Retinal pigment epithelial cell (primary cell): ENCODE measurements around the gene MROH9.

Experiments used
- DNase-seq: peaks from one replicate; pipeline ENCODE4 v3.0.0-alpha.2; 2010; ENCODE audit warnings: low read depth
- H3K4me3 ChIP-seq: 2 replicates; pipeline ENCODE4 v1.5.1; 2011; ENCODE audit warnings: mild to moderate bottlenecking, low read length, control low read depth, moderate library complexity
- TF ChIP-seq, protein P1 (sequence below): conservative IDR thresholded peaks from 2 replicates; pipeline ENCODE4 v1.5.1; 2011; ENCODE audit warnings: low read depth, low read length, control low read depth, inconsistent platforms

MROH9 gene

DNA sequence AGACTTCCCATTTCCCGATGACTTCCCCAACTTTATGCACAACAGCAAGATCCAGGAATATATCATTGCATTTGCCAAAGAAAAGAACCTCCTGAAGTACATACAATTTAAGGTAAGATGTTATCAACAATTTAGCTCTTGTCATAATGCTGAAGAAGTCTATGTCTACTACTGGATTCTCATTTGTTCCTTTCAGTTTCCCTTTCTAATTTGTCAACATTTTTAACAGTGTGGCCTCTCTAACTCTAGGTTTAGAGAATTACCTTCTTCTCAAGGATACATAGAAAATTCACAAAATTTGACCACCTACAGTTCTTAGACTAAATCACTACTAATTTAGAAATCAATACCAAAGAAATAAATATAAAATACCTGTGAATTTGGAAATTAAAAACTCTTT lies 168.5 kb downstream of the MROH9 start:
- H3K4me3 ChIP-seq, result no peak overlapping the region
- TF ChIP-seq, protein P1, sequence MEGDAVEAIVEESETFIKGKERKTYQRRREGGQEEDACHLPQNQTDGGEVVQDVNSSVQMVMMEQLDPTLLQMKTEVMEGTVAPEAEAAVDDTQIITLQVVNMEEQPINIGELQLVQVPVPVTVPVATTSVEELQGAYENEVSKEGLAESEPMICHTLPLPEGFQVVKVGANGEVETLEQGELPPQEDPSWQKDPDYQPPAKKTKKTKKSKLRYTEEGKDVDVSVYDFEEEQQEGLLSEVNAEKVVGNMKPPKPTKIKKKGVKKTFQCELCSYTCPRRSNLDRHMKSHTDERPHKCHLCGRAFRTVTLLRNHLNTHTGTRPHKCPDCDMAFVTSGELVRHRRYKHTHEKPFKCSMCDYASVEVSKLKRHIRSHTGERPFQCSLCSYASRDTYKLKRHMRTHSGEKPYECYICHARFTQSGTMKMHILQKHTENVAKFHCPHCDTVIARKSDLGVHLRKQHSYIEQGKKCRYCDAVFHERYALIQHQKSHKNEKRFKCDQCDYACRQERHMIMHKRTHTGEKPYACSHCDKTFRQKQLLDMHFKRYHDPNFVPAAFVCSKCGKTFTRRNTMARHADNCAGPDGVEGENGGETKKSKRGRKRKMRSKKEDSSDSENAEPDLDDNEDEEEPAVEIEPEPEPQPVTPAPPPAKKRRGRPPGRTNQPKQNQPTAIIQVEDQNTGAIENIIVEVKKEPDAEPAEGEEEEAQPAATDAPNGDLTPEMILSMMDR, result no peak
- no peak for DNase-seq

DNA sequence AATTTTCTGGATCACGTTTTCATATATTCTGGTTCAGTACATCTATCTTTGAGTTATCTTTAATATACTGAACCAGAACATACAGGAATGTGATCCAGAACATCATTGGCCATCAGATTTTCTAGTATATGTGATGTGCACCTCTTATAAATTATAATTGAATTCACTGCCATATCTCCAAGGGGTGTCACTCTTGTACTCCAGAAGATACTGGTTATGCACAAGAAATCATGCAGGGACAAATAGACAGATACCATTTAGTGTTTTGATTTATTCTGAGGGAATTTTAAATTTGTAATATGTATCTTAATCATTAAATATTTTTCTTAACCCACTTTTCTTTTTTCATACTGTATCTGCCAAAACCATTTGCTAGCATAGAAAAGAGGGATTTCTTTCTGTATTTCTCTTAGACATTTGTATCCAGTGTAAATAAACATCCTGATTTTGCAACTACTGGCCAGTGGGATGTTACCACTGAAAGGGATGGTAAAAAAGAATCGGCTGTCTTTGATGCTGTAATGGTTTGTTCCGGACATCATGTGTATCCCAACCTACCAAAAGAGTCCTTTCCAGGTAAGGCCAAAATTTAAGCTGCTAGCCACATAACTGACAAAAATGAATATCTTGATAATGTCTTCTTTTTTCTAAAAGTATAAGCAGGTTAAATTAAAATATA lies 172.1 kb downstream of the MROH9 start:
- no peak for DNase-seq
- TF ChIP-seq, protein P1, result no peak
- H3K4me3 ChIP-seq, result no peak overlapping the region

DNA sequence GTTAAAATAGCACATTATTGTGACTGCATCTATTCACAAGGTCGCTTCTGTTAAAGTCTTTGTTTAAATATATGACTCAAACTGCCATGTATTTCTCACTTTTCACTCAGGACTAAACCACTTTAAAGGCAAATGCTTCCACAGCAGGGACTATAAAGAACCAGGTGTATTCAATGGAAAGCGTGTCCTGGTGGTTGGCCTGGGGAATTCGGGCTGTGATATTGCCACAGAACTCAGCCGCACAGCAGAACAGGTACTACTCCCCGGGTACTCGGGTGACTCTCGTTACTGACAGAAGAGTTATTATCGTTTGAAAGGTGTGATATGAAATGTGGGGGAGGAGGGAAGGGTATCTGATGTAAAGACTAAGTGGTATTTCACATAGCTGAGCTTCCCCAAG lies 172.6 kb downstream of the MROH9 start:
- H3K4me3 ChIP-seq, result no peak overlapping the region
- TF ChIP-seq, protein P1, result no peak
- no peak for DNase-seq

DNA sequence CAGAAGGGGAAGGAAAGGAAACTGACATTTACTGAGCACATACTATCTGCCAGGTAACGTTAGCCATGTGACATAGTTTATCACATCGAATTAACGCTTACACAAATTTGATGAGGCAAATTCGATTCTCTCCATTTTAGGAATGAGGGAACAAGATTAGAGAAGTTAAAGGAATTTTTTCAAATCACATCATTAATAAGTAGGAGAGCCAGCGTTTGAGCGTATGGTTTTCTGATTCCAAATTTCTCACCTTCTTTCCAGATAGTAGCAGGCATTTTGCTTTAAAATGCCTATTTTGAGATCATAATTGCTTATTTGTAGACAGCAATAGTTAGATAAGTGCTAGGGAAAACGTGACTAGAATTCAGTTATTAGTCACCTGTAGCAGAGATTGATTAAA lies 174.6 kb downstream of the MROH9 start:
- no peak for DNase-seq
- no peak overlapping the region for H3K4me3 ChIP-seq
- TF ChIP-seq, protein P1, result no peak

DNA sequence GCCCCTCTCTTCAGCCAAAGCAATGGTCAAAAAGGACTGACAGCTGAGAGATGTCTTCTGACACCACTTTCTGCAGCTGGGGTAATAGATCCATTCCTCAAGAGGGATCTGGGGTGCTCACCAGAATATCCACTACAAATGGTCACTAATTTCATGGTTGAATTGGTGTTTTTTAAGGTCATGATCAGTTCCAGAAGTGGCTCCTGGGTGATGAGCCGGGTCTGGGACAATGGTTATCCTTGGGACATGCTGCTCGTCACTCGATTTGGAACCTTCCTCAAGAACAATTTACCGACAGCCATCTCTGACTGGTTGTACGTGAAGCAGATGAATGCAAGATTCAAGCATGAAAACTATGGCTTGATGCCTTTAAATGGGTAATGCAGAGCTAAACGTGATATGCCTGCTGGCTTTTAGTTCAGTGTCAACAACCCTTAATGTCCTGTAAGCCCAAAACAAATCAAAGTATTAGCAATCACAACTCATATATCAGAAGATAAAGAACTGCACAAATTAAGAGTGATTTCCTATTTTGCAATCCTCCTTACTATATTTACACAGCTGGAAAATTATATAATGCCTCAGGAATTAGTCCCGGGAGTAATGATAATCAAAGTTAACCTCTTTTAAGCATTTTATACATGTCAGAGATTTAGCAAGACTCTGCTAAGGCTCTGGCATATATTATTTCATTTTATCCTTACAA lies 175.4 kb downstream of the MROH9 start:
- no peak overlapping the region for H3K4me3 ChIP-seq
- TF ChIP-seq, protein P1, result no peak
- no peak for DNase-seq

DNA sequence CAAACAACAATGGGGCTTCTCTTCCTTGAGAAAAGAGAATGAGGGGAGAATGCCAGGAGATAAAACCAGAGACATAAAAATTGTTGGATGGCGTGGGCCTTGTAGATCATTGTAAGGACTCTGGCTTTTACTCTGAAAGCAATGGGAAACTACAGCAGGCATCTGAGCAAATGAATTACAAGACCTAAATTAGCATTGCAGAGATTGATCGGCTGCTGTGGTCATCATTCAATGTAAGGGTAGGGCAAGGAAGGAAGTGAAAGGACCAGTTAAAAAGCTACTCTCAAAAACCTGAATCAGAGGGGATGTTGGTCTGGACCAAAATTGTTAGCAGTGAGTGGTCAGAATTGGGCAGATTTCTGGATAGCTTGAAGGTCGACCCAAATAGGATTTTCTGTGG lies 176.8 kb downstream of the MROH9 start:
- TF ChIP-seq, protein P1, result no peak
- DNase-seq, result no peak
- H3K4me3 ChIP-seq, result no peak overlapping the region

DNA sequence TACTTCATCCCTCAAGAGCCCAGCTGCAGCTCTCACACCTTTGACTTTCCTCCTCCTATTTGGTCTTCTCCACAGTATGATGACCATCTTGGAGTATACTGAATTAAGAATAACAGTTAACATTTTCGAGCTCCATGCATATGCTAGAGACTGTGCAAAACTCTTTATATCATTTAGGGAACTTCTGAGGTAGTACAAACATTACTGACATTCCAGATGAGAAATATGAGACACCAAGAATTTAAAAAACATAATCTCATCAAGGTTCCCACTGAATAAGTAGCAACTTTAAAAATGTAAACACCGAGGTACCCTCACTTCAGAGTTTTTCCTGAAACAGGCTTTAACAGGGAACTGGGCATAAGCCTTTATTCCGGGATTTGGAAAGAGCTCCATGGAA lies 178.0 kb downstream of the MROH9 start:
- no peak overlapping the region for H3K4me3 ChIP-seq
- TF ChIP-seq, protein P1, result no peak
- DNase-seq, result no peak
